Measurements from ENCODE around the gene CAVIN1. TPM values are rescaled to one million over a fixed set of nuclear protein-coding genes. Genes with fewer than 3 reads are reported as not detected.
A peak's percentile ranks its signal among the peaks of the same experiment; 100 is the strongest.
"Not testable (repeated sequence)": the region's sequence is repeated elsewhere in the genome, so short reads cannot be mapped to it uniquely, and the experiment has no call there.

CAVIN1 gene
- total RNA-seq, 4 donors from 2014 or later = 16.3 to 94.9 (median 35.9) TPM

DNA sequence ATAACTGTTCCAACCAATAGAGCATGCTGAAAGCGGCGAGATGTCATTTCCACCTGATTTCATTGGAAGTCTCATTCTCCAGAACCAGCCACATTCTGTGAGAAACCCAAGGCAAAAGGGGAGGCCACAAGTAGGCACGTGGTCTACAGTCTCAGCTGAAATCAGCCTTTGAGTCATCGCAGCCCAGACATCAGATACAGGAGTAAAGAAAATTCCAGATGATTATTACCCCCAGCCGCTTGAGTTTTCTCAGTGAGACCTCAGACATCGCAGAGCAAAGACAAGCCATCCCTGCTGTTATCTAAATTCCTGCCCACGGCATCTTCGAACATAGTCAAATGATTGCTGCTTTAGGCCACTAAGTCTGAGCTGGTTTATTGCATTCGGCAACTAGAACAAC is 57.9 kb downstream of the CAVIN1 start:
- Histone ChIP-seq H3K9me3 (no peaks in the 10 kb centered on the region), H3K36me3 (no peaks in the 10 kb centered on the region), H3K4me1 (peaks cover 3 to 67% (median 9%) of the 10 kb centered on the region in 4 donors), H3K27me3 (no peaks in the 10 kb centered on the region), H3K4me3 (no peak overlapping the region), H3K27ac (no peak overlapping the region)
- no peak for DNase-seq
- TF ChIP-seq, protein P1, sequence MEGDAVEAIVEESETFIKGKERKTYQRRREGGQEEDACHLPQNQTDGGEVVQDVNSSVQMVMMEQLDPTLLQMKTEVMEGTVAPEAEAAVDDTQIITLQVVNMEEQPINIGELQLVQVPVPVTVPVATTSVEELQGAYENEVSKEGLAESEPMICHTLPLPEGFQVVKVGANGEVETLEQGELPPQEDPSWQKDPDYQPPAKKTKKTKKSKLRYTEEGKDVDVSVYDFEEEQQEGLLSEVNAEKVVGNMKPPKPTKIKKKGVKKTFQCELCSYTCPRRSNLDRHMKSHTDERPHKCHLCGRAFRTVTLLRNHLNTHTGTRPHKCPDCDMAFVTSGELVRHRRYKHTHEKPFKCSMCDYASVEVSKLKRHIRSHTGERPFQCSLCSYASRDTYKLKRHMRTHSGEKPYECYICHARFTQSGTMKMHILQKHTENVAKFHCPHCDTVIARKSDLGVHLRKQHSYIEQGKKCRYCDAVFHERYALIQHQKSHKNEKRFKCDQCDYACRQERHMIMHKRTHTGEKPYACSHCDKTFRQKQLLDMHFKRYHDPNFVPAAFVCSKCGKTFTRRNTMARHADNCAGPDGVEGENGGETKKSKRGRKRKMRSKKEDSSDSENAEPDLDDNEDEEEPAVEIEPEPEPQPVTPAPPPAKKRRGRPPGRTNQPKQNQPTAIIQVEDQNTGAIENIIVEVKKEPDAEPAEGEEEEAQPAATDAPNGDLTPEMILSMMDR (IDR thresholded peaks at IDR 0.05) = no peak
- no peak for TF ChIP-seq POLR2A (IDR thresholded peaks at IDR 0.05)

DNA sequence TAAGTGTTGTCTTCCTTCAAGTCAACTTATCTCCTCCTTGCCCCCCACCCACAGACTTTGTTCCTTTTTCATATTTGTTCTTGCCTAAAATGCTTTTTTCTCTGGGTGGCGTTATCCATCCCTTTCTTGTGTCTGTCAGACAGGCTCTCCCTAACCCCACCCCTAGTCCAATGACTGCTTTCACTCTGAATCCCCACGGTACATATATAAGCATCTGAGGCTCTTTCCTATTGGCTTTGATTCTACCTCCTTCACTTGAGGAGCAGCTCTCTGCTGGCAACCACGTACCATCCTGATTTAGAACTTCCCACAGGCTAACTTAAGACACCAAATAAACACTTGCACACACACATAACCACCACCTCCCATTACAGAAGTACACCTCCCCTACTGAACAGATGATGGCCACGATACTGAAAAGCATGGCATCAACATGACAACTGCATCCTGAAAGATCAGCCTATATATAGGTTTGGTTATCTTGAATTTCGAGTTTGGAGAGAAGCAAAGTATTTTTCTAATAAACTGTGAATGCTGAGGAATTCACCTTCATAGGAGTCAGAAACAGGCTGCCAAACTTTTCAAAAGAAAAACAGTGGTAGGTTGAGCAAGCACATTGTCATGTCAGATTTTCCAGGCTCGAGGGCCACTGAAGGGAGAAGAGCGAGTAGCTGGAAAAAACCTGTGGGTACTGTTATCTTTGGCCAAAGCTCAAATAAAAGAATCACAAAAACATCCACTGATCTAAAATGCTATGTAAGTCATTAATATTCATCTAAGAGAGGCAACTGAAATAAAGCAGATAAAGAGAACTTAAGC is 59.1 kb downstream of the CAVIN1 start:
- TF ChIP-seq, protein P1 (IDR thresholded peaks at IDR 0.05) = no peak
- TF ChIP-seq POLR2A (IDR thresholded peaks at IDR 0.05) = no peak
- Histone ChIP-seq H3K9me3 (no peaks in the 10 kb centered on the region), H3K36me3 (no peaks in the 10 kb centered on the region), H3K4me3 (no peak overlapping the region), H3K27ac (no peak overlapping the region), H3K4me1 (peaks cover 3 to 73% (median 9%) of the 10 kb centered on the region in 4 donors), H3K27me3 (no peaks in the 10 kb centered on the region)
- no peak for DNase-seq

DNA sequence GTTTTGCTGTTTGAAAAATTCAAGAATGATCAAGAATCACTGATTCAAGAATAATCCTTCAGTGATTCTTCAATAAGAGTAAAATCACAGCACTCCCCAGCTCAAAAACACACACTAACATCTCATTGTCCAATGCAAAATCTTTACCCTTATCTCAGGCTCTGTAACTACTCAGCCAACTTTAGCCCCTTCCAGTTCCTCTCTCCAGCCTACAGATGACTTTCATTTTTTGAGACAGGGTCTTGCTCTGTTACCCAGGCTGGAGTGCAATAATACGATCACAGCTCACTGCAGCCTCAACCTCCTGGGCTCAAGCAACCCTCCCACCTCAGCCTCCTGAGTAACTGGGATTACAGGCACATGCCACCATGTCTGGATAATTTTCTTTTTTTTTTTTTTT is 59.8 kb downstream of the CAVIN1 start:
- TF ChIP-seq, protein P1 (IDR thresholded peaks at IDR 0.05) = no peak
- TF ChIP-seq POLR2A (IDR thresholded peaks at IDR 0.05) = no peak
- no peak overlapping the region for H3K4me3 ChIP-seq
- no peaks in the 10 kb centered on the region for H3K27me3 ChIP-seq
- H3K36me3 ChIP-seq = no peaks in the 10 kb centered on the region
- DNase-seq = no peak
- no peaks in the 10 kb centered on the region for H3K9me3 ChIP-seq
- no peak overlapping the region for H3K27ac ChIP-seq
- H3K4me1 ChIP-seq = peaks cover 3 to 75% (median 9%) of the 10 kb centered on the region in 4 donors

DNA sequence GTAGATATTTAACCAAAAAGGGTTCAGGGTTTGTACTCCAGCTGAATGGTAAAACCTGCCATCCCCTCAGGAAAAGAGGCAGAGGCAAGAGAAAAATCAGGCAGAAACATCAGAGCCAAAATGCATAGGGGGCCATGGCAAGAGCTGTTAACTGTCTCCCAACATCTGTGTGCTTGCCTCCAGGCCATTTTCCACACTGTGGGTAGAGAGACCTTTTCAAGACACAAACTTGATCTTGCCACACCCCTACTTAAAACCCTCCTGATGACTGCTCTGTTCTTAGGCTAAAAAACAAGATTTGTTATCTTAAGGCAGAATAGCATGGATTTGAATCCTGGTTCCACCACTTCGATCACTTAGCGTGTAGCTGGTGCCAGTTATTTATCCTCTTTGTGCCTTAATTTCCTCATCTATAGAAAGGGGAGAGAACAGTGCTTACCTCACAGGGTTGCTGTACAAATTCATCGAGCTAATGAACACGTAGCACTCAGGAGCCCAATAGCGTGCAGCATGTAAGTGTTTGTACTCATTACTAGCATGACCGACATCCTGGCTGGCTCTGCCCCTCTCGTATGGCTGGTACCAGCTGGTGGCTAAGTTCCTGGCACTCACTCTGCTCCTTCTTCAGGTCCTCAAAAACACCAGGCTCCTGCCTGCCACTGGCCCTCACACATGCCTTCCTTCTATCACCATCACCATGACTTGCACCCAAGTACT is 60.7 kb downstream of the CAVIN1 start:
- no peak for DNase-seq
- H3K4me1 ChIP-seq = peaks cover 3 to 73% (median 9%) of the 10 kb centered on the region in 4 donors
- TF ChIP-seq, protein P1 (IDR thresholded peaks at IDR 0.05) = no peak
- H3K27ac ChIP-seq = peak overlapping the region in 1 of 4 donors; percentile 27
- no peaks in the 10 kb centered on the region for H3K27me3 ChIP-seq
- H3K4me3 ChIP-seq = no peak overlapping the region
- no peaks in the 10 kb centered on the region for H3K36me3 ChIP-seq
- H3K9me3 ChIP-seq = no peaks in the 10 kb centered on the region

DNA sequence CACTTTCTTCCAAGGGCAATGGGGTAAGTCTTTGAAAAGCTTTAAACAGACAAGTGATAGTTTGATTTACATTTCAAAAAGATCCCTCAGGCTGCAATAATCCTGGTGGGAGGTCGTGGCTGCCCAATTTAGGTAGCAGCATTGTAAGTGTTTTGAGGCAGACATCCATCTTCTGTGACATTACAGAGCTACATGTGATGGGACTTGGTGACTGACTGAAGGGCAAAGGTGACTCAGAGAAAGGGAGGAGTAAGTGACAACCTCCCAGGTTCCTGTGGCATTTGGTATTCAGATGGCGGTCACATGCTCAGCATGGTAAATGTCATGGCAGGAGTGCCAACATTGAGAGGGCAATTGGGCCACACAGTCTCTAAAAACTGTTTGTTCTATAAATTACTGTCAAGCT is 61.3 kb downstream of the CAVIN1 start:
- peak in 1 of 3 donors; percentile 69 for DNase-seq
- peaks cover 3 to 69% (median 6%) of the 10 kb centered on the region in 4 donors for H3K4me1 ChIP-seq
- no peaks in the 10 kb centered on the region for H3K9me3 ChIP-seq
- TF ChIP-seq POLR2A (IDR thresholded peaks at IDR 0.05) = no peak
- TF ChIP-seq, protein P1 (IDR thresholded peaks at IDR 0.05) = no peak
- no peak overlapping the region for H3K4me3 ChIP-seq
- peak overlapping the region in 1 of 4 donors; percentile 27 for H3K27ac ChIP-seq
- H3K36me3 ChIP-seq = no peaks in the 10 kb centered on the region
- no peaks in the 10 kb centered on the region for H3K27me3 ChIP-seq

DNA sequence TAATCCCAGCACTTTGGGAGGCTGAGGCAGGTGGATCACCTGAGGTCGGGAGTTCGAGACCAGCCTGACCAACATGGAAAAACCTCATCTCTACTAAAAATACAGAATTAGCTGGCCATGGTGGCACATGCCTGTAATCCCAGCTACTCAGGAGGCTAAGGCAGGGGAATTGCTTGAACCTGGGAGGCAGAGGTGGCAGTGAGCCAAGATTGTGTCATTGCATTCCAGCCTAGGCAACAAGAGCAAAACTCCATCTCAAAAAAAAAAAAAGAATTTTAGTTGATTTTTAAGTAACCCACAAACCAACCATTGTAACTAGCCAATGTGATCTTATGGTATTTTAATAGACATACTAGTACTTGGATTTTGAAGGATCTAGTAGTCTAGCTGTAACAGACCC is 62.7 kb downstream of the CAVIN1 start:
- H3K27ac ChIP-seq, H3K27me3 ChIP-seq, H3K36me3 ChIP-seq, H3K9me3 ChIP-seq, DNase-seq, H3K4me3 ChIP-seq: not testable (repeated sequence)
- peaks cover 3 to 65% (median 6%) of the 10 kb centered on the region in 4 donors for H3K4me1 ChIP-seq

Data from Peyer's patch (tissue), 4 donors.